Duodenal mucosa (tissue), 2 donors: ENCODE measurements around the gene SSR3.

Experiments used
- H3K27ac ChIP-seq: one replicate; pipeline ENCODE4 v1.7.0; 2013; ENCODE audit warnings: low read depth, low read length
- H3K27me3 ChIP-seq, 2 donors: one replicate each; pipeline ENCODE4 v1.7.0; 2013; ENCODE audit warnings: low read length in 2 of 2, control low read depth in 1 of 2; ENCODE audit not compliant: insufficient read depth in 2 of 2, control insufficient read depth in 1 of 2
- H3K36me3 ChIP-seq, 2 donors: one replicate each; pipeline ENCODE4 v1.7.0; 2013; ENCODE audit warnings: low read length in 2 of 2, control low read depth in 1 of 2; ENCODE audit not compliant: insufficient read depth in 2 of 2, control insufficient read depth in 1 of 2
- H3K4me1 ChIP-seq, 2 donors: one replicate each; pipeline ENCODE4 v1.7.0; 2013; ENCODE audit warnings: low read length in 2 of 2, control low read depth in 1 of 2; ENCODE audit not compliant: insufficient read depth in 2 of 2, control insufficient read depth in 1 of 2
- H3K4me3 ChIP-seq, 2 donors: one replicate each; pipeline ENCODE4 v1.7.0; 2013; ENCODE audit warnings: low read length in 2 of 2, low read depth in 1 of 2
- H3K9ac ChIP-seq, 2 donors: one replicate each; pipeline ENCODE4 v1.7.0; 2013; ENCODE audit warnings: low read length in 2 of 2, low read depth in 1 of 2
- H3K9me3 ChIP-seq, 2 donors: one replicate each; pipeline ENCODE4 v1.7.0; 2013; ENCODE audit warnings: low read length in 2 of 2, control low read depth in 1 of 2; ENCODE audit not compliant: control insufficient read depth in 1 of 2

SSR3 gene

GRCh38 chr3:156542101-156543042, 12.5 kb downstream of the SSR3 start:
- H3K4me1 ChIP-seq: no peaks in the 10 kb centered on the region
- no peak overlapping the region for H3K9ac ChIP-seq
- H3K4me3 ChIP-seq: no peak overlapping the region
- no peaks in the 10 kb centered on the region for H3K27me3 ChIP-seq
- no peaks in the 10 kb centered on the region for H3K9me3 ChIP-seq
- H3K36me3 ChIP-seq: peaks cover 49 to 55% of the 10 kb centered on the region in 2 donors
- no peak overlapping the region for H3K27ac ChIP-seq

- no peak overlapping the region for H3K9ac ChIP-seq
- H3K4me1 ChIP-seq: no peaks in the 10 kb centered on the region
- H3K36me3 ChIP-seq: peaks cover 38 to 40% of the 10 kb centered on the region in 2 donors
- no peak overlapping the region for H3K27ac ChIP-seq
- H3K9me3 ChIP-seq: no peaks in the 10 kb centered on the region
- H3K4me3 ChIP-seq: no peak overlapping the region
- H3K27me3 ChIP-seq: no peaks in the 10 kb centered on the region
Measured at GRCh38 chr3:156539802-156540201, 15.1 kb downstream of the SSR3 start.

- no peaks in the 10 kb centered on the region for H3K27me3 ChIP-seq
- no peaks in the 10 kb centered on the region for H3K9me3 ChIP-seq
- no peak overlapping the region for H3K4me3 ChIP-seq
- H3K9ac ChIP-seq: no peak overlapping the region
- no peaks in the 10 kb centered on the region for H3K4me1 ChIP-seq
- peaks cover 32 to 37% of the 10 kb centered on the region in 2 donors for H3K36me3 ChIP-seq
- no peak overlapping the region for H3K27ac ChIP-seq
Measured at GRCh38 chr3:156539051-156539450, 15.9 kb downstream of the SSR3 start.

GRCh38 chr3:156536524-156537316, 18.2 kb downstream of the SSR3 start:
- peaks cover 10 to 15% of the 10 kb centered on the region in 2 donors for H3K36me3 ChIP-seq
- no peaks in the 10 kb centered on the region for H3K27me3 ChIP-seq
- no peaks in the 10 kb centered on the region for H3K9me3 ChIP-seq
- no peak overlapping the region for H3K27ac ChIP-seq
- no peak overlapping the region for H3K4me3 ChIP-seq
- H3K9ac ChIP-seq: no peak overlapping the region
- H3K4me1 ChIP-seq: no peaks in the 10 kb centered on the region

- no peak overlapping the region for H3K4me3 ChIP-seq
- H3K27ac ChIP-seq: no peak overlapping the region
- no peaks in the 10 kb centered on the region for H3K27me3 ChIP-seq
- H3K9me3 ChIP-seq: no peaks in the 10 kb centered on the region
- no peak overlapping the region for H3K9ac ChIP-seq
- H3K36me3 ChIP-seq: peaks cover 10 to 12% of the 10 kb centered on the region in 2 donors
- no peaks in the 10 kb centered on the region for H3K4me1 ChIP-seq
Measured at GRCh38 chr3:156535798-156536197, 19.1 kb downstream of the SSR3 start.

GRCh38 chr3:156535162-156535627, 19.7 kb downstream of the SSR3 start:
- Histone ChIP-seq H3K27ac (peak overlapping the region; percentile 4), H3K4me3 (no peak overlapping the region), H3K4me1 (no peaks in the 10 kb centered on the region), H3K9me3 (no peaks in the 10 kb centered on the region), H3K36me3 (peaks cover 10 to 12% of the 10 kb centered on the region in 2 donors), H3K27me3 (no peaks in the 10 kb centered on the region), H3K9ac (no peak overlapping the region)

- Histone ChIP-seq H3K36me3 (peaks cover 3 to 4% of the 10 kb centered on the region in 2 donors), H3K27me3 (no peaks in the 10 kb centered on the region), H3K4me3 (no peak overlapping the region), H3K9me3 (no peaks in the 10 kb centered on the region), H3K4me1 (no peaks in the 10 kb centered on the region), H3K9ac (no peak overlapping the region), H3K27ac (no peak overlapping the region)
Measured at GRCh38 chr3:156533205-156533604, 21.7 kb downstream of the SSR3 start.

GRCh38 chr3:156532730-156533129, 22.2 kb downstream of the SSR3 start:
- no peaks in the 10 kb centered on the region for H3K27me3 ChIP-seq
- H3K4me1 ChIP-seq: no peaks in the 10 kb centered on the region
- no peak overlapping the region for H3K27ac ChIP-seq
- no peak overlapping the region for H3K9ac ChIP-seq
- H3K4me3 ChIP-seq: no peak overlapping the region
- no peaks in the 10 kb centered on the region for H3K9me3 ChIP-seq
- peaks cover 3 to 4% of the 10 kb centered on the region in 2 donors for H3K36me3 ChIP-seq

GRCh38 chr3:156530980-156531379, 23.9 kb downstream of the SSR3 start:
- no peaks in the 10 kb centered on the region for H3K27me3 ChIP-seq
- H3K4me3 ChIP-seq: no peak overlapping the region
- no peak overlapping the region for H3K9ac ChIP-seq
- H3K36me3 ChIP-seq: no peaks in the 10 kb centered on the region
- no peaks in the 10 kb centered on the region for H3K9me3 ChIP-seq
- H3K27ac ChIP-seq: no peak overlapping the region
- no peaks in the 10 kb centered on the region for H3K4me1 ChIP-seq

GRCh38 chr3:156527060-156527459, 27.9 kb downstream of the SSR3 start:
- no peaks in the 10 kb centered on the region for H3K4me1 ChIP-seq
- H3K27me3 ChIP-seq: no peaks in the 10 kb centered on the region
- H3K9ac ChIP-seq: no peak overlapping the region
- H3K36me3 ChIP-seq: no peaks in the 10 kb centered on the region
- H3K9me3 ChIP-seq: no peaks in the 10 kb centered on the region
- H3K27ac ChIP-seq: no peak overlapping the region
- no peak overlapping the region for H3K4me3 ChIP-seq
